GM23248 (cell line): ENCODE results near the gene MRPL28.

Experiments
- EZH2 ChIP-seq: fragments of 200-600 bp; sonication (generic); IDR thresholded peaks from 2 replicates; pipeline ENCODE4 v1.6.1; 2018; ENCODE audit warnings: antibody characterized with exemption, mild to moderate bottlenecking; ENCODE audit not compliant: insufficient read depth, poor library complexity, severe bottlenecking
- EZH2phosphoT487 ChIP-seq: fragments of 200-600 bp; sonication (generic); IDR thresholded peaks from 2 replicates; pipeline ENCODE4 v1.6.1; 2018; ENCODE audit warnings: antibody characterized with exemption, moderate library complexity, mild to moderate bottlenecking, low read depth; ENCODE audit not compliant: insufficient read depth

- TF ChIP-seq EZH2 (no peak), EZH2phosphoT487 (no peak)
Measured at GRCh38 chr16:398561-399339, 28.4 kb upstream of the MRPL28 start.
